Uterus (tissue), 2 donors: ENCODE results near the gene KIF26B.

ENCODE experiments used
- POLR2A ChIP-seq, 2 donors: fragments of 450-650 bp; IDR thresholded peaks; one replicate each; pipeline ENCODE4 v1.6.1; 2016; ENCODE audit warnings: antibody characterized with exemption in 2 of 2, mild to moderate bottlenecking in 1 of 2, moderate library complexity in 1 of 2
- TF ChIP-seq, protein P1 (sequence below), 4 experiments: fragments of 200-600 bp in 2 of 4; fragments of 450-650 bp in 2 of 4; sonication (generic) in 2 of 4; IDR thresholded peaks; one replicate each; pipeline ENCODE4 v1.5.1; 2016 to 2019; ENCODE audit warnings: antibody characterized with exemption in 4 of 4, mild to moderate bottlenecking in 2 of 4, moderate library complexity in 1 of 4

DNA sequence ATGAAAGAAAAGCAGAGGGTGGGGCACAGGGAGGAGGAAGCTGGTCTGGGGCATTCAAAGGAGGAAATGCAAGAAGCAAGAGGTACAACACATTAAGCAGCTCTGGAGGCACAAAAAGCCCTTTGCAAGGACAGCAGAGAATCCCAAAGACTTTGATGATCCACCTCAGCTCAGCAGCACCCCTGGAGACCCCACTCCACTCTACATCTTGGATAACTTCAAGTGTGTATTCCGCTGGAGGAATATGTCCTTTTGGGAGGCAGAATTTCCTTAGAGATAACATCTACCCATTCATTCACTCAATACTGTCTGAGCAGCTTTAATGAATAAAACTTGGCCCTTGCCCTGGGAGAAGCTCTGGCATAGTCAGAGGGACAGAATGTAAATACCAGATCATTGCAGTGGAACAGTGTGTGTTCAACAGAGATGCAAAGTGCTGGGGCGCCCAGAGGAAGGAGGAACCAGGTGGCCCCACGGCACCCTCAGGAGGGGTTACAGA, 599.7 kb downstream of the KIF26B start:
- no peak for TF ChIP-seq POLR2A (IDR thresholded peaks at IDR 0.05)
- TF ChIP-seq, protein P1, sequence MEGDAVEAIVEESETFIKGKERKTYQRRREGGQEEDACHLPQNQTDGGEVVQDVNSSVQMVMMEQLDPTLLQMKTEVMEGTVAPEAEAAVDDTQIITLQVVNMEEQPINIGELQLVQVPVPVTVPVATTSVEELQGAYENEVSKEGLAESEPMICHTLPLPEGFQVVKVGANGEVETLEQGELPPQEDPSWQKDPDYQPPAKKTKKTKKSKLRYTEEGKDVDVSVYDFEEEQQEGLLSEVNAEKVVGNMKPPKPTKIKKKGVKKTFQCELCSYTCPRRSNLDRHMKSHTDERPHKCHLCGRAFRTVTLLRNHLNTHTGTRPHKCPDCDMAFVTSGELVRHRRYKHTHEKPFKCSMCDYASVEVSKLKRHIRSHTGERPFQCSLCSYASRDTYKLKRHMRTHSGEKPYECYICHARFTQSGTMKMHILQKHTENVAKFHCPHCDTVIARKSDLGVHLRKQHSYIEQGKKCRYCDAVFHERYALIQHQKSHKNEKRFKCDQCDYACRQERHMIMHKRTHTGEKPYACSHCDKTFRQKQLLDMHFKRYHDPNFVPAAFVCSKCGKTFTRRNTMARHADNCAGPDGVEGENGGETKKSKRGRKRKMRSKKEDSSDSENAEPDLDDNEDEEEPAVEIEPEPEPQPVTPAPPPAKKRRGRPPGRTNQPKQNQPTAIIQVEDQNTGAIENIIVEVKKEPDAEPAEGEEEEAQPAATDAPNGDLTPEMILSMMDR (IDR thresholded peaks at IDR 0.05): no peak
